Glomerular endothelial cell (primary cell): Measurements from ENCODE around the gene S100A9. TPM values are rescaled to one million over a fixed set of nuclear protein-coding genes. Genes with fewer than 3 reads are reported as not detected.

Experiments
- DNase-seq: peaks from one replicate; pipeline ENCODE4 v3.0.0-alpha.2; 2011; ENCODE audit warnings: low read depth, low spot score; ENCODE audit errors: extremely low read depth
- total RNA-seq: library from RNA; depleted of rRNA; stranded (reverse); fragments of >200 nt; gene quantifications from 2 replicates; pipeline ENCODE4 v1.2.3, GENCODE V29; 2015

S100A9 gene
- total RNA-seq, 1 donor from 2014 or later: not detected

DNA sequence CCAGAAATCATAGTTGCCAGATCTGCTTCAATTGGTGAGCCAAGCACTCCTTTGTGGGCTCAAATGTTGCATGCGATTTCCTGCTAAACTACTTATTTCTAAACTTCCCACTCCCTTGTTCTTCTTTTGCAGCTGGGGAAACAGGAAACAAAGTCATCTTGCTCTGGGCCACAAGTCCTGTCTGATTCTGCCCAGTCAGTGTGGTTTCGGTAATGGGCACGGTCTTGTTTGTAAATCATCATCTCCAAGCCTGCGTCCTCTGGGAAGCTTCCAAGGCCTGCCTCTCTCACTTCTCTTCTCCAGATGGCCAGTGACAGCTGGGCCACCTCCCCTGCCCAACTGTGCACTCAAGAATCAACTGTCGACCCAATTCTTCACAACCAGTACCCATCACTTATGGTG lies 28.8 kb downstream of the S100A9 start:
- no peak for DNase-seq

DNA sequence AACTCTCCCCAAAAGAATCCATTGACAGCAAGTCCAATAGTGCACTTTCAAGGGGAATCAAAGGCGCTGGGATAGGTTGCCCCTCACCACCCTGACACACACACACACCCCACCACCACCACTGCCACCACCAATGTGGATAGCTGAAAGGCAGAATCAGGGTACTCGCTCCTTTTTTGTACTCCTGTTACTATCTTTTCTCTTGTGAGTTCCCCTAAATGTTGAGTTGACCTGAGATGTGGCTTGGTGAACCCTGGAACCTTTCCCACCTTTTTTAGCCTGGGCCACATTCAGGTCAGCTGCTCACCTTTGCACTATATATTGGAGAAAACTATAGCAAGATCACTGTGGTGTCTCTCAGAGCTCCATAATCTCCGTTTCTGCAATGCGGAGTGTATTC lies 29.3 kb downstream of the S100A9 start:
- DNase-seq: no peak

- DNase-seq: no peak
These were observed 30.1 kb downstream of the S100A9 start for GRCh38 chr1:153387785-153388184.

DNA sequence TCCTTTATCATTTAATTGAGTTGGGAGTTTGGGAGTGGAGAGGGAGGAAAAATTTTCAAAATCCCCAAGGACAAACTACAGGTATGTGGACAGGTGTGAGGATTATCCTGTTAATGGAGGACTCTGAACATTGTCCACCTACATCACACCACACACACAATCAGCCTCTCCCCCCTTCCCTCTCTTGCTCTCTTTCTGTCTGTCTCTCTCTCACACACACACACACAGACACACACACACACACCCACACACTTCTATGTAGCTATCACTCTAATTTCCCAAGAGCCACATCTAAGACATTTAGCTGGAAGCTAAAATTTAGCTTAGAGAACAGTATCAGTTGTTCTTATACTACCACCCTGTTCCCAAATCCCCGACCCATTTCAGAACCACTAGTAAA lies 31.7 kb downstream of the S100A9 start:
- no peak for DNase-seq

- DNase-seq: no peak
These were observed 32.6 kb downstream of the S100A9 start for GRCh38 chr1:153389973-153390879.

- DNase-seq: no peak
These were observed 33.5 kb downstream of the S100A9 start, which contains the start of gene S100A8 for GRCh38 chr1:153390938-153391710. Gene S100A8 (minus strand): TSS chr1:153391073. CDS start chr1:153390535, 538 bp downstream.

DNA sequence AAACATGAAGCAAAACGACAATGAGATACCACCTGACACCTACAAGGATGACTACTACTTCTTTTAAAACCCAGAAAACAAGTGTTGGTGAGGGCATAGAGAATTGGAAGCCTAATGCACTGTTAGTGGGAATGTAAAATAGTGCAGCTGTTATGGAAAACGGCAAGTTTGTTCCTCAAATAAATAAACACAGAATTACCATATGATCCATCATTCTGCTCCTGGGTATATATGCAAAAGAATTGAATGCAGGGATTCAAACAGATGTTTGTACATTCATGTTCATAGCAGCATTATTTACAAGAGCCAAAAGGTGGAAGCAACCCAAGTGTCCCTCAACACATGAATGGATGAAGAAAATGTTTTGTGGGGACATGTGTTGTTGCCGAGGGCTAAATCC lies 34.6 kb downstream of the S100A9 start:
- DNase-seq: no peak

DNA sequence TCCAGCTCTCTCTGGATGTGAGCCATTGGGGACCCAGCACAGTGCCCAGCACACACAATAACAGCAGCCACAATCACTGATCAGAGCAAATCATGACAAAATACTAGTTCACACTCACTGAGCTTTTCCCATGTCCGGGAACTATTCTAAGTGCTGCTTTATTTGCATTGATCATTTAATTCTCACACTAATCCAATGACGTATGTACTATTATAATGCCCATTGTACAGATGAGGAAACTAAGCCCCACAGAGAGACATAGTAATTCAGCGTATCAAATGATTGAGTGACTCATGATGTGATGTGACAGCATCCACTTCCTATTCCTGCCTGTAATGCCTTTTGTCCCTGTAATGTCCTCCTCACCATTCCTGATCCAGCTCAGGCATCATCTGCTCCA lies 35.2 kb downstream of the S100A9 start:
- DNase-seq: no peak

DNA sequence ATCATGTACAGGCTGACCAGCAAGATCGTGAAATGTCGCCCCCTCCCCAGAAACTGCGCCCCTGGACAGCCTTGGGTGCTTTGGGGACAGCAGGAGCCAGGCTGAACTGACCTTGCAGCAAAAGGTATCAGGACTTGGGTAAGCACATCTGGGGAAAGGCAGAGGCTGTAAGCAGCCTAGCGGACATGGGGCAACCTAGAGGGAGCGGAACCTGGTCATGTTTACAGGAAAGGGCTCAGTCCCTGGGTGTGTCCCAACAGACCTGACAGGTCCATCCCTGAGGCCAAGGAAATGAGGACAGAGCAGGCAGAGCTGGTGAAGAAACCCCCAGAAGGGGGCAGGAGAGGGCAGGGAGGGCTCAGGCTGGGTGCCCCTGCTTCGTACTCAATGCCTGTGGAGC lies 36.3 kb downstream of the S100A9 start:
- no peak for DNase-seq

DNA sequence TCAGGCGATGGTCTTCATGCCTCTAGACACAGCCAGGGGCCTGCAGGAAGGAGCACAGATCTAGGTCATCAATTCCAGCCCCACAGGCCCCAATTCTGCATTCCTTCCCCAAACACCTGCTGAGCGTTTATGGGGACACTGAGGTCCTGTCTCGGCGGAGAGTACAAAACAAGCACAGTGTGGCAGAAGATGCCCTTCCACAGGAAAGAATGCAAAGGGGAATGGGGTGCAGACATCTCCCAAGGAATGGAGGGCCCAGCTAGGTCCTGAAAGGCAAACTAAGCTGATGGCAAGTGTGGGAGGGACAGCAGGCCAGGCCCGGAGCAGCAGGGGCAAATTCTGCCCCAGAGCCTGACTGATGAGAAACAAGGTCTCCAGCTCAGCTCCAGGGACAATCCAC lies 36.7 kb downstream of the S100A9 start:
- no peak for DNase-seq

DNA sequence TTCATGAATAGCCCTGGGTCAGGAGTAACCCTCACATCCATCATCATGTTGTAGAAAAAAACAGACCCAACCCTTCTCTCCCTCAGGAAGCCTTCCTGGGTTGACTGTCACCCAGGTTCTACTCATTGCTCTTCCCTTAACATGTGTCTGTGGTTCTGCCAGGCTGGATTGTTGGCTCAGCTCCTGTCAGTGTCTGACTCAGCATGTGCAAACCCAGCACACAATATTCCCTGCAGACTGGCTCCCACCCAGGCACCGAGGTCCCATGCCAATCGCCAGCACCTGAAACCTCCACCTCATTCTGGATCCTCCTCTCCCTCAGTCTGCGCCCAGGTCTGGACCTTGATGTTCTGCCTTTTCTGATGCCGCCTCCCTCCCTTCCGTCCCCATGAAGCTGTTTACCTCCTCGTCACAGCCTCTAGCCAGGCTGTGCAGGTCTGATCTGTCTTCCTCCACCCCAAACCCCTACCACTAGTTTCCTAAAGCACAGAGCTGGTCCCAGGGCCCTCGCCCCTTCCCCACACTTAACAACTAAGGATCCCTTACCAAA lies 37.6 kb downstream of the S100A9 start:
- no peak for DNase-seq

GRCh38 chr1:153395776-153396175 lies 38.1 kb downstream of the S100A9 start:
- no peak for DNase-seq

GRCh38 chr1:153396461-153396860 lies 38.8 kb downstream of the S100A9 start:
- no peak for DNase-seq

GRCh38 chr1:153397051-153397923 lies 39.6 kb downstream of the S100A9 start:
- no peak for DNase-seq

GRCh38 chr1:153397924-153398651 lies 40.4 kb downstream of the S100A9 start:
- no peak for DNase-seq

GRCh38 chr1:153399401-153400055 lies 41.9 kb downstream of the S100A9 start:
- no peak for DNase-seq

DNA sequence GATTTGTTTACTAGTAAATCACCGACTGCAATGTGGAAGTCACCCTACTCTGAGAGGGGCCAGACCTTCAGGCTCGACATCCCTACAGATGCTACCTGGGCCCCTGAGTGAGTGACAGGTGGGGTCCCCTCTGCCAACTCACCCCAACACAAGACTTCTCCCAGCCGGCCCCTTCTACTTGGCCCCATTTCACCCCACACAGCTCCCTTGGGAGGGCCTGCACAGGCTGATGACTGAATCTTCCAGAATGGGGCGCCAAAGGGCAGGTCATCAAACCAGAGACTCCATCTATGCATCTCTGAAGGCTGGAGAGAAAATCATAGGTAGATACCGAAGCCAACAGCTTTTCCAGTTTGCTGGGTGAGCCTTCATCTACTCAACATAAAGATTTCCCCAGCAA lies 42.6 kb downstream of the S100A9 start:
- no peak for DNase-seq

- no peak for DNase-seq
These were observed 43.8 kb downstream of the S100A9 start for GRCh38 chr1:153401461-153401860.

- no peak for DNase-seq
These were observed 44.6 kb downstream of the S100A9 start for GRCh38 chr1:153402226-153402625.
